ENCODE results near the gene EPHA10.
"Not testable (repeated sequence)": the region's sequence is repeated elsewhere in the genome, so short reads cannot be mapped to it uniquely, and the experiment has no call there.

The EPHA10 gene

DNA sequence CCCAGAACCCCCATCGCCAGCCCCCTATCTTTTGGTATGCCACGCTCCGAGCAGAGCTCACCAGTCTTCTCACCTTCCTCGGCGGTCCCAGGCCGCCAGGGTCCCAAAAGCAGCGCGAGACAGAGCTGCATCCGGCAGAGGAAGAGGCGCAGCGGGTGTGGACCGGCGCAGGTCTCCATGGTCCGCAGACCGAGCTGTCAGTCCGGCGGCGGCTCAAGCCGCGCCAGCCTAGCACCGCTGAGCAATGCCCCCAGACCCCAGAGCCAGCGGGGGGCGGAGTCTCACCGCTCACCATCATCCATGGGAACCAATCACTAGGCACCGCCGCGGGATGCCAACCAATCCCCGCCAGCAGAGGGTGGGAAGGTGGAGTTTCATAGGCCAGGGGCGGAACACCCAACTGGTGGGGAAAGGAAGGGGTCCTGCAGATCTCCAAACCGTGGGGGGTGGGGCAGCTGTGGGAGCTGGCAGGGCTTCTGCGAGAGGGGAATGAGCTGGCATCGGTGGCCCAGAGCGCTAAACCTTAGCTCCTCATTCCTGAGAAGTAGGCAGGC is at the start of gene EPHA10:
Gene EPHA10, minus strand, starts transcription at position 233 of the 554 bp plus-strand sequence. Its CDS starts 54 bp downstream, at position 179.
- peak; percentile 85 for DNase-seq

GRCh38 chr1:37814252-37814651 is 49.3 kb upstream of the EPHA10 start:
- DNase-seq = no peak

- DNase-seq = no peak
These were observed 48.7 kb upstream of the EPHA10 start for GRCh38 chr1:37813529-37814145.

DNA sequence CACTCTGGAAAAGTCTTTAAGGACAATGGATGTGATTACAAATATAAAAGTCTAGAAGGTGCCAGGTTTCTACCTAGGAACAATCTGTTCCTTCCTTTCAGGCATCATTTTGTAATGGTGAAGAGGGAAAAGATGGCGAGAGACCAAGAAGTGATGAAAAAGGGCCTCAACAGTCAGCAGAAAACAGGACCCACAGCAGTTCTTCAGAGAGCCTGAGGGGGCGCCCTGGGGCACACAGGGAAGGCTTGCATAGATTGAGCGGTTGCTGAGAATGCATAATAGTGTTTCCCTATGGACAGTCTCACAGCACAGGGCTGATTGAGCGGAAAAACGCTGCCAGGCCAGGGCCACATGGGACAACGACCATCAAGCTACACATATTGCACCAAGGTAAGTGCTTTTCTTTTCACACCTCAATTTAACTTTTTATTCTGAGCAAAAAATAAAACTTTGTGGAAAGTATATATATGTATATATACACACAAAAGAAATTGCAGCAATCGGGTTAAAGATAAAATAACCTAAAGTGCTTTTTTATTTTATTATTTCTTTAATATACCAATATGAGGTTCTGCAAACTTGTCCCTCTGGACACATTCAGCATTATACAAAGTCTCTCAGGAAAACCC is 46.2 kb upstream of the EPHA10 start:
- peak; percentile 70 for DNase-seq

- no peak for DNase-seq
These were observed 45.0 kb upstream of the EPHA10 start for GRCh38 chr1:37809942-37810341.

- peak; percentile 72 for DNase-seq
These were observed 43.7 kb upstream of the EPHA10 start for GRCh38 chr1:37808369-37809319.

DNA sequence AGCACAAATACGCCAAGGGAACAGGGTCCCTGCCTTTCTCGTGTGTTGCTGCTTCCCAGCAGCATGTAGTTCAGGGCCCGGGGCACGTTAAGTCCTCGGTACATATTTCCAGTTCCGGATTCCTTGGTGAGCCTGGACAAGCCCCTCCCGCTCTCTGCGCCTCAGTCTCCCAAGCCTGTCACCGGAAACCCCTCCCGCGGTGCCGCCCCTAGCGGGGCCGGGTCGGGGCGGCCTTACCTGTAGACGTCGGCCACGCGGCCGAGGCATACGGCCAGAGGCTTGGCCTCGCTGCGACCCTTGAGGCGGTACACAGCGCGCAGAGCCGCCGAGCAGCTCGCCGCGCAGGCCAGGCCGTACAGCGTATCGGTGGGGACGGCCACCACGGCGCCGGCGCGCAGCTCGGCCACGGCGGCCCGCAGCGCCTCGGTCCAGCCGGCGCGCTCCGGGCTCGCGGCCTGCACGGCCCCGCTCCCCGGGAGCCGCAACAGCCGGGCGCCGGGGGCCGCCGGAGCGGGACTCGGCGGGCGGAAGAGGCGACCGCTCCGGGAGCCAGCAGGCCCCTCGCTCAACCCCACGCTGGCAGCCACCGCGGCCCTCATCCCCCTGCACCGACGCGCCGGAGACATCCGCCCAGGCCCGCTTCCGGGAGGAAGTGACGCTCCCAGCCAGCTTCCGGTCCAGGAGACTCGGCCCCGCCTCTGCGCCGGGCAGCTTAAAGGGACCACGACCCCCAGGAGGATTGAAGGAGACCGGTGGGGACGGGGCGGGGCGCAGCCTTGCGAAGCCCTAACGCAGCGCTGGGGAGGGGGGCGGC is 42.8 kb upstream of the EPHA10 start, which contains the start of the genes C1orf122 and YRDC:
Gene C1orf122, plus strand, starts transcription at position 236 of the 814 bp plus-strand sequence. CDS start 615 bp downstream, outside the sequence.
Gene YRDC, minus strand, starts transcription at position 654 of the 814 bp plus-strand sequence. Its CDS starts 28 bp downstream, at position 626.
- peak; percentile 93 for DNase-seq

DNA sequence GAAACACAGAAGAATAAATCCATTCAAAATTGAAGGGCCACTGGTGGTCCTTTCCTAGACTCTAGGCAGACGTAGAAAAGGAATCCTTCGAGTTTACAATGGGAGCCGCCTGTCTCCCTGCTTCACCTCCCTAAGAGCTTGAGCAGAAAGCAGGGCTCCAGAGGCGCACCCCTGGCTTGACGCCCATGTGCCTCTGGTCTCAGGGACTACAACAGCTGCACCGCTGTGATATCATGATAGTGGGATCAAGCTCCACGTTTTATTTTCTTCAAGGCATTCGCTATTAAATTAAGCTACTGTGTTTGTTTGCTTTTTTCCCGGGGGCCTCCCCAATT is 42.3 kb upstream of the EPHA10 start:
- DNase-seq = no peak

DNA sequence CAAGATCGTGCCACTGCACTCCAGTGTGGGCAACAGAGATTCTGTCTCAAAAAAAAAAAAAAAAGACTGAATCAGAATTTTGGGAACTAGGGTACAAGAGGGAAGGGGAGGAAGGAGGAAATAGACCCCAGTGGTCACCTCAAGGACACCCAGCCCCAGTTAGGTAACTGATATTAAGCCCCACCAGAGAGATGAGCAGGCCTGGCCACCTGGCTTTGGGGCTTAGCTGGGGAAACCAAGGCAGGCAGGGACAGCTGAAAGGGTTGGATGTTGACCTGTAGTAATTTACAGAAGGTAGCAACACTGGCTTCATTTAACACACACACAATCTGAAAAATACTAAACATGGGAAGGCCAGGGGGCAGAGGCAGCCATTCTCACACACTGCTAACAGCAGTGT is 37.5 kb upstream of the EPHA10 start:
- DNase-seq = no peak

GRCh38 chr1:37797750-37798345 is 32.9 kb upstream of the EPHA10 start:
- no peak for DNase-seq

- no peak for DNase-seq
These were observed 30.6 kb upstream of the EPHA10 start for GRCh38 chr1:37795340-37796125.

- DNase-seq = no peak
These were observed 29.7 kb upstream of the EPHA10 start for GRCh38 chr1:37794372-37795339.

DNA sequence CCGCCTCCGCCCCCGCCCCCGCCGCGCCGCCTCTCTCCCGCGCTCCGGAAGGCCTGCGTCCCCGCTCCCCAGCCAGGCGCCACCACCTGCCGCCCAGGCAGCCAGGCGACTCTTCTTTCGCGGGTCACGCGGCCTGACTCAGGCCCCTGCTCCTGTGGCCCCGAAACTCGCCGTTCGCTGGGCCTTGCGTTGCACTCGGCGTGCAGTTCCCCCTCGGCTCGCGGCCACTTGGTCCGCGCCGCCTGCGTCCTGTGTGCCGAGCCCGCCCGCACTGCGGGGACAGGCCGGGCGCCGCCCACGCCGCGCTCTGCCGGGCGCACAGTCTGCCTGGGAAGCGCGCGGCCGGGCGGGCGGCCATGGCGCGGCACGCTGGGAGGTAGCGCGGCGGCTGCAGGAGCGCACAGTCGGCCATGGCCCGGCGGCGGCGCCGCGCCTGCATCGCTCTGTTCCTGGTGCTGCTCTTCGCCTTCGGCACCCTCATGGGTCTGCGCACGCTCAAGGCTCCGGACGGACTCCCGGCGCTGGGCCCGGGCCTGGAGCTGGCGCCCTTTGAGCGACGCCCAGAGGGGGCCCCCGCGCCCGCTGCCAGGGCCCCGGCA is 29.0 kb upstream of the EPHA10 start, which contains the start of gene MANEAL:
Gene MANEAL, plus strand, starts transcription at position 75 of the 599 bp plus-strand sequence. Its CDS starts 336 bp downstream, at position 411.
- peak; percentile 63 for DNase-seq

DNA sequence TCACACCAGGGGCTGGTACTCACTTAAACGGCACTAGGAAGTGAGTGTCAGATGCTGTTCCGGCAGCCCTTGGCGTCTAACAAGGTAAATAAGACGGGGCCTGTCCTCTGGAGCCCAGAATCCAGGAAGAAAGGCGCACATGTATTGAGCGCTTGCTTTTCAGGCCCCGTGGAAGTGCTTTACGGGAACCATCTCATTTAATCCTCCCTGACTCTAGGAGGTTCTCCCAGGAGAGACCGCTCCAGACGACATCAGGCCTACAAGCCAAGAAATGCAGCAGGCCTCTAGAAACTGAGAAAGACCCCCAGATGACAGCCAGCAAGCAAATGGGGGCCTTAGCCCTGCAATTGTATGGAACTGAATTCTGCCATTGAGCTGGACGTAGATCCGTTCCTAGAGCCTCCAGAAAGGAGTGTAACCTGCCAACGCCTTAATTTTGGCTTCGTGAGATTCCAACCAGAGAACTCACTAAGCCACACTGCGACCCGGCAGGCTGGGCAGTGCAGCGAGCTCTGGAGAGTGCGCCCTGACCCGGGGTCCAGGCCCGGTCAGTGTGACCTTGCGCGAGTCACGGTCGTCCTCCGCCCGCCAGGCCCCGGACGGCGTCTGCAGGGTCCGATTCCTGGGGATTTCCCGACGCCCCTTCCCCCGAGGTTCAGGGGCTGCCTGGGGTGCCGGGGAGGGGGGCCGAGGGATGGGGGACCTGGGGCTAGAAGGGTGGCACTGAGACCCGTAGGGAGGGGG is 28.2 kb upstream of the EPHA10 start:
- DNase-seq = no peak

GRCh38 chr1:37782491-37782890 is 17.6 kb upstream of the EPHA10 start:
- DNase-seq = no peak

- no peak for DNase-seq
These were observed 13.7 kb upstream of the EPHA10 start for GRCh38 chr1:37778654-37779053.

GRCh38 chr1:37776946-37777516 is 12.1 kb upstream of the EPHA10 start:
- no peak for DNase-seq

DNA sequence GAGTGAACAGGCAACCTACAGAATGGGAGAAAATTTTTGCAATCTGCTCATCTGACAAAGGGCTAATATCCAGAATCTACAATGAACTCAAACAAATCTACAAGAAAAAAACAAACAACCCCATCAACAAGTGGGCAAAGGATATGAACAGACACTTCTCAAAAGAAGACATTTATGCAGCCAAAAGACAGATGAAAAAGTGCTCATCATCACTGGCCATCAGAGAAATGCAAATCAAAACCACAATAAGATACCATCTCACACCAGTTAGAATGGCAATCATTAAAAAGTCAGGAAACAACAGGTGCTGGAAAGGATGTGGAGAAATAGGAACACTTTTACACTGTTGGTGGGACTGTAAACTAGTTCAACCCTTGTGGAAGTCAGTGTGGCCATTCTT is 6.5 kb upstream of the EPHA10 start:
- not testable (repeated sequence) for DNase-seq

Data from NCI-H1105 (cell line).